Type B pancreatic cell (in vitro differentiated cells): ENCODE measurements around the gene IDNK. TPM values are rescaled to one million over a fixed set of nuclear protein-coding genes. Genes with fewer than 3 reads are reported as not detected.

Source experiments
- DNase-seq: peaks from one replicate; pipeline ENCODE4 v3.0.0; 2021; ENCODE audit warnings: mixed read lengths; ENCODE audit not compliant: unreplicated experiment; ENCODE audit errors: extremely low spot score
- H3K27ac Mint-ChIP-seq: 2 replicates; pipeline ENCODE4 v1.8.0; 2021; ENCODE audit warnings: mild to moderate bottlenecking, mixed read lengths
- H3K27me3 Mint-ChIP-seq: 2 replicates; pipeline ENCODE4 v1.8.0; 2021; ENCODE audit warnings: mixed read lengths
- H3K36me3 Mint-ChIP-seq: 2 replicates; pipeline ENCODE4 v1.8.0; 2021; ENCODE audit warnings: mixed read lengths
- H3K4me1 Mint-ChIP-seq: one replicate; pipeline ENCODE4 v1.8.0; 2021; ENCODE audit warnings: mixed read lengths; ENCODE audit not compliant: unreplicated experiment
- H3K4me3 Mint-ChIP-seq: 2 replicates; pipeline ENCODE4 v1.8.0; 2021; ENCODE audit warnings: mild to moderate bottlenecking, mixed read lengths
- H3K9me3 Mint-ChIP-seq: 2 replicates; pipeline ENCODE4 v1.8.0; 2021; ENCODE audit warnings: mixed read lengths
- total RNA-seq: library from RNA; stranded (reverse); gene quantifications from 2 replicates; pipeline ENCODE4 v1.2.1, GENCODE V29; 2021; ENCODE audit warnings: low replicate concordance
- TF ChIP-seq, protein P1 (sequence below): fragments of 200-600 bp; sonication (generic); conservative IDR thresholded peaks from 2 replicates; pipeline ENCODE4 v1.5.0; 2021; ENCODE audit warnings: antibody characterized with exemption, mild to moderate bottlenecking

Gene IDNK
- total RNA-seq, 1 donor from 2014 or later: 4.4 TPM

DNA sequence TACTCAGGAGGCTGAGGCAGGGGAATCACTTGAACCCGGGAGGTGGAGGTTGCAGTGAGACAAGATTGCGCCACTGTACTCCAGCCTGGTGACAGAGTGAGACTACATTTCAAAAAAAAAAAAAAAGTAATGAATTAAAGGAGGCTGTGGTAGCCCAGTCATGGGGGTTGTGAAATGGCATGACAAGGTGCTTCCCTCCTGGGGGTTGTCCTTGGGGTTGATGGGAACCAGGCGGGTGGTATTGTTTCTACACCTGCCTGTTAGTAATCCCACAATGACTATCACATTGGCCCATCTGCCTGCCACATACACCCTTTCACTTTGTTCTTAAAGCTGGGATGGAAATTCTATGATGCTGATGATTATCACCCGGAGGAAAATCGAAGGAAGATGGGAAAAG lies 5.6 kb downstream of the IDNK start:
- DNase-seq: no peak
- peaks cover 10% of the 10 kb centered on the region for H3K36me3 Mint-ChIP-seq
- H3K4me1 Mint-ChIP-seq: peaks cover 24% of the 10 kb centered on the region
- H3K9me3 Mint-ChIP-seq: no peaks in the 10 kb centered on the region
- no peak overlapping the region for H3K4me3 Mint-ChIP-seq
- H3K27me3 Mint-ChIP-seq: no peaks in the 10 kb centered on the region
- TF ChIP-seq, protein P1, sequence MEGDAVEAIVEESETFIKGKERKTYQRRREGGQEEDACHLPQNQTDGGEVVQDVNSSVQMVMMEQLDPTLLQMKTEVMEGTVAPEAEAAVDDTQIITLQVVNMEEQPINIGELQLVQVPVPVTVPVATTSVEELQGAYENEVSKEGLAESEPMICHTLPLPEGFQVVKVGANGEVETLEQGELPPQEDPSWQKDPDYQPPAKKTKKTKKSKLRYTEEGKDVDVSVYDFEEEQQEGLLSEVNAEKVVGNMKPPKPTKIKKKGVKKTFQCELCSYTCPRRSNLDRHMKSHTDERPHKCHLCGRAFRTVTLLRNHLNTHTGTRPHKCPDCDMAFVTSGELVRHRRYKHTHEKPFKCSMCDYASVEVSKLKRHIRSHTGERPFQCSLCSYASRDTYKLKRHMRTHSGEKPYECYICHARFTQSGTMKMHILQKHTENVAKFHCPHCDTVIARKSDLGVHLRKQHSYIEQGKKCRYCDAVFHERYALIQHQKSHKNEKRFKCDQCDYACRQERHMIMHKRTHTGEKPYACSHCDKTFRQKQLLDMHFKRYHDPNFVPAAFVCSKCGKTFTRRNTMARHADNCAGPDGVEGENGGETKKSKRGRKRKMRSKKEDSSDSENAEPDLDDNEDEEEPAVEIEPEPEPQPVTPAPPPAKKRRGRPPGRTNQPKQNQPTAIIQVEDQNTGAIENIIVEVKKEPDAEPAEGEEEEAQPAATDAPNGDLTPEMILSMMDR: no peak
- no peak overlapping the region for H3K27ac Mint-ChIP-seq

DNA sequence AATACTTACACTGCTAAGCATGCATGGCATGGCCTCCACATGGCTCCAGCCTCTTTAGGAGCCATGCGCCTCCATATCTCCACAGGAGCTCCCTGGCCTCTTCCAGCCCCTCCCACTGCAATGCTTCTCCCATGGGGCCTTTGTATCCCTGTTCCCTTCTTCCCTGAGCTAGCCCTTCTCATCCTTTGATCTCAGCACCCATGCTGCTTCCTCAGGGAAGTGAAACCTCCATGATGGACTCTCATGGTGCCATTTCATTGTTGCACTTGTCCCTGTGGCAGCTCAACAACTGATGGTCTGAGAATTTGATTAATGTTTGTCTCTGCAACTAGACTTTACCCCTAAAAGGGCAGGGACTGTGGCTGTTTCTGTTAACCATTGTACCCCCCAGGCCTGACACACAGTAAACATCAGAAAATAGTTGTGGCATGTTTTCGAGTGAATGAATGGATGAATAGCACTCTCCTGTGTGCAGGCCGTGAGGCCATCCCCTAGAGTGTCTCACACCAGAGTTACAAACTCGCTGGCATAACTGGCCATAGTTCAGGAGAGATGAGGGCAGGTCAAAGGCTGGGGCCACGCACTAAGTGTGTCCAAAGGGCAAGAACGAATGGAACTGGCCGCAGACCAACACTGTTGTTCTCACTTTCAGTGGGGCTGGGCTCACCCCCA lies 6.6 kb downstream of the IDNK start:
- Mint-ChIP-seq H3K4me3 (no peak overlapping the region), H3K9me3 (no peaks in the 10 kb centered on the region), H3K27me3 (no peaks in the 10 kb centered on the region), H3K27ac (peak overlapping the region; percentile 29), H3K4me1 (peaks cover 14% of the 10 kb centered on the region), H3K36me3 (peaks cover 7% of the 10 kb centered on the region)
- TF ChIP-seq, protein P1: no peak
- DNase-seq: no peak

DNA sequence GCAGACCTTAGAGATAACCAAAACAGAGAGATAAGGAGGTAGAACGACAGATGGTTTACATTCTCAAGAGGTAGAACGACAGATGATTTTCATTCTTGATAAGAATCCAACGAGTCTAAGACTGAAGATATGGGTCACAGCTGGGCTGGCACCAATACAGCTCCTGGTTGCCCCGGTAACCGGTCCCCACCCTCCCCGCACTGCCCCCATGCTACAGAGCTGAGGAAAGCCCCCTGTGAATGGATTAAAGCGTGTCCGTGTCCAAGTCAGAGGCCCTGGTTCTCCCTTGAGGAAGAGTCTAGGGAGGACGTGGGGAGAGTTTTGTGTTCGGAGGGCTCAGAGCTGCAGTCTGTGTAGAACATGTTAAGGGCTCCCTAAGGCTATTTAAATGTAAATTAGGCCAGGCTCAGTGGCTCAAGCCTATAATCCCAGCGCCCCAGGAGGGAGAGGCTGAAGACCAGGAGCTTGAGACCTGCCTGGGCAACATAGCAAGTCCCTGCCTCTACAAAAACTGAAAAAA lies 8.1 kb downstream of the IDNK start:
- Mint-ChIP-seq H3K27ac (no peak overlapping the region), H3K4me3 (no peak overlapping the region), H3K4me1 (peaks cover 14% of the 10 kb centered on the region), H3K9me3 (no peaks in the 10 kb centered on the region), H3K36me3 (peaks cover 7% of the 10 kb centered on the region), H3K27me3 (no peaks in the 10 kb centered on the region)
- no peak for DNase-seq
- TF ChIP-seq, protein P1: no peak

DNA sequence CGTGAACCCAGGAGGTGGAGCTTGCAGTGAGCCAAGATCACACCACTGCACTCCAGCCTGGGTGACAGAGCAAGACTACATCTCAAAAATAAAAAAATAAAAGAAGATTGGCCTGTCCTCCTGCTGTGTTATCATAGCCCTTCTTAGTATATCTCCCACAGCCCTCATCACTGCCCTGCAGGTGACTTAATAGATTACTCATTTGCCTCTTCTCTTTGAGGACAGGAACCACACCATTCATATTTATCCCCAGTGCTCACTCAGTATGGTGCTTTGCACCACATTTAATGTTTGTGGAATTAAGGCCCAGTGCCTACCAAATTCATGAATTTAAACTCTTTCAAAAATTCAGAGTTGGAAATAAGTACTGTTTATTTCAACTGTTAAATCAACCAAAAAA lies 10.3 kb downstream of the IDNK start:
- no peak for DNase-seq
- no peaks in the 10 kb centered on the region for H3K9me3 Mint-ChIP-seq
- no peak overlapping the region for H3K27ac Mint-ChIP-seq
- H3K27me3 Mint-ChIP-seq: no peaks in the 10 kb centered on the region
- TF ChIP-seq, protein P1: no peak
- peaks cover 14% of the 10 kb centered on the region for H3K4me1 Mint-ChIP-seq
- H3K36me3 Mint-ChIP-seq: peaks cover 7% of the 10 kb centered on the region
- no peak overlapping the region for H3K4me3 Mint-ChIP-seq

DNA sequence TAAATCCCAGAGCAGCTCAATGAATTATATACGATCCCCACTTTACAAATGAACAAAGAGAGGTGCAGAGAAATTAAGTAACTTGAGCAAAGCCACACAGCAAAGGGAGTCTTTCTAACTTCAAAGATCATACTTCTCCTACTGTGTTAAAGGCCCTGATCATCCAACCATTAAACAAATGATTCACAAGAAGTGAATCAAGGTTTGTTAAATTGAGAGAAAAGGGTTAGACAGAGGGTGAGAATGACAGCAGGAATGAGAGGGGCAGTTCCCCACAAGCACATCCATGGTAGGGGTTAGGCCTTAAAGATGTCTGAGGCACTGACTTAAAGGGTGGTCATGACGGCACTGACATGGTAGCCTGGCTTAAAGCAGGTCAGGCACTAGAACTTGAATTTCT lies 10.7 kb downstream of the IDNK start:
- Mint-ChIP-seq H3K9me3 (no peaks in the 10 kb centered on the region), H3K4me3 (no peak overlapping the region), H3K27me3 (no peaks in the 10 kb centered on the region), H3K4me1 (peaks cover 14% of the 10 kb centered on the region), H3K36me3 (peaks cover 7% of the 10 kb centered on the region), H3K27ac (no peak overlapping the region)
- no peak for DNase-seq
- TF ChIP-seq, protein P1: no peak
